SK-N-SH treated with all-trans-retinoic acid at 6 μM for 48 hours (cell line): ENCODE data around the gene CHST9.

Source experiments
- ARNTL ChIP-seq: fragments of 450-650 bp; formaldehyde crosslinking; IDR thresholded peaks from 2 replicates; pipeline ENCODE4 v1.5.0; 2020; ENCODE audit warnings: low read depth, mild to moderate bottlenecking, moderate library complexity, borderline replicate concordance
- BACH2 ChIP-seq: fragments of 250-450 bp; sonication (Bioruptor Pico); IDR thresholded peaks from 2 replicates; pipeline ENCODE4 v1.9.0; 2021; ENCODE audit warnings: mild to moderate bottlenecking, borderline replicate concordance
- ESRRG ChIP-seq: fragments of 250-450 bp; sonication (Bioruptor Pico); IDR thresholded peaks from 2 replicates; pipeline ENCODE4 v1.6.1; 2021; ENCODE audit warnings: mild to moderate bottlenecking
- GLIS3 ChIP-seq: fragments of 250-450 bp; sonication (Bioruptor Pico); IDR thresholded peaks from 2 replicates; pipeline ENCODE4 v1.5.0; 2020; ENCODE audit warnings: mild to moderate bottlenecking, moderate library complexity
- OSR1 ChIP-seq: fragments of 250-450 bp; sonication (Bioruptor Pico); IDR thresholded peaks from 2 replicates; pipeline ENCODE4 v1.8.0; 2022; ENCODE audit warnings: moderate library complexity, mild to moderate bottlenecking, inconsistent platforms
- PATZ1 ChIP-seq: fragments of 250-450 bp; sonication (Bioruptor Pico); IDR thresholded peaks from 2 replicates; pipeline ENCODE4 v1.8.0; 2020; ENCODE audit warnings: mild to moderate bottlenecking, moderate library complexity, borderline replicate concordance
- RARB ChIP-seq: fragments of 250-450 bp; sonication (Bioruptor Pico); IDR thresholded peaks from 2 replicates; pipeline ENCODE4 v1.8.0; 2021; ENCODE audit warnings: mild to moderate bottlenecking, moderate library complexity
- SNAI2 ChIP-seq: fragments of 250-450 bp; sonication (Bioruptor Pico); IDR thresholded peaks from 2 replicates; pipeline ENCODE4 v1.5.0; 2020; ENCODE audit warnings: mild to moderate bottlenecking, moderate library complexity
- TOX ChIP-seq: fragments of 250-450 bp; sonication (Bioruptor Pico); IDR thresholded peaks from 2 replicates; pipeline ENCODE4 v1.8.0; 2021; ENCODE audit warnings: mild to moderate bottlenecking, moderate library complexity, borderline replicate concordance
- ZFP30 ChIP-seq: fragments of 450-650 bp; formaldehyde crosslinking; IDR thresholded peaks from 2 replicates; pipeline ENCODE4 v1.5.0; 2022; ENCODE audit warnings: mild to moderate bottlenecking, moderate library complexity
- TF ChIP-seq, protein P1 (sequence below): fragments of 250-450 bp; sonication (Bioruptor Pico); IDR thresholded peaks from 2 replicates; pipeline ENCODE4 v1.5.1; 2020; ENCODE audit warnings: low read depth, mild to moderate bottlenecking, moderate library complexity
- TF ChIP-seq, protein P2 (sequence below): fragments of 250-450 bp; sonication (Bioruptor Pico); IDR thresholded peaks from 2 replicates; pipeline ENCODE4 v1.5.0; 2020; ENCODE audit warnings: mild to moderate bottlenecking, moderate library complexity

DNA sequence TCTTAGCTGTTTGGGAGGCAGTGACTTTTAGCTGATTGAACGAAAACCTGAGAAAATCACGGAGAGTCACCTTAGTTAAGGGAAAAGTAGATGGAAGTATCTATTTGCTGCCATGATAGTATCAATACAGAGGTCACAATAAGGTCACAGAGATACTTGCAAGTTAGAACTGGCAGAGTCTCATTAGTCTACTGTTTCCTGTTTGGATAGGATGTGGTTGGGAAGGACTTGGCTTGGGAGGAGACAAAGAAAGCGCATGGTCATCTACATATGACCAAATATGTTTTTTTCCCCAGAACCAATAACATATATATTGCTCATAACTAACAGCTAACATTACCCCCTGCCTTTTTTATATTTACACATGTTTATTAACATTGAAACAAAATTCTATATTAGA lies 241.2 kb downstream of the CHST9 start:
- no peak for TF ChIP-seq ARNTL
- no peak for TF ChIP-seq TOX (CRISPR knock-in tag)
- TF ChIP-seq, protein P1, sequence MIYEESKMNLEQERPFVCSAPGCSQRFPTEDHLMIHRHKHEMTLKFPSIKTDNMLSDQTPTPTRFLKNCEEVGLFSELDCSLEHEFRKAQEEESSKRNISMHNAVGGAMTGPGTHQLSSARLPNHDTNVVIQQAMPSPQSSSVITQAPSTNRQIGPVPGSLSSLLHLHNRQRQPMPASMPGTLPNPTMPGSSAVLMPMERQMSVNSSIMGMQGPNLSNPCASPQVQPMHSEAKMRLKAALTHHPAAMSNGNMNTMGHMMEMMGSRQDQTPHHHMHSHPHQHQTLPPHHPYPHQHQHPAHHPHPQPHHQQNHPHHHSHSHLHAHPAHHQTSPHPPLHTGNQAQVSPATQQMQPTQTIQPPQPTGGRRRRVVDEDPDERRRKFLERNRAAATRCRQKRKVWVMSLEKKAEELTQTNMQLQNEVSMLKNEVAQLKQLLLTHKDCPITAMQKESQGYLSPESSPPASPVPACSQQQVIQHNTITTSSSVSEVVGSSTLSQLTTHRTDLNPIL (CRISPR knock-in tag): no peak
- no peak for TF ChIP-seq PATZ1 (CRISPR knock-in tag)
- TF ChIP-seq ZFP30: no peak
- TF ChIP-seq OSR1 (CRISPR knock-in tag): no peak
- no peak for TF ChIP-seq BACH2 (CRISPR knock-in tag)
- TF ChIP-seq SNAI2 (CRISPR knock-in tag): no peak
- no peak for TF ChIP-seq RARB
- TF ChIP-seq, protein P2, sequence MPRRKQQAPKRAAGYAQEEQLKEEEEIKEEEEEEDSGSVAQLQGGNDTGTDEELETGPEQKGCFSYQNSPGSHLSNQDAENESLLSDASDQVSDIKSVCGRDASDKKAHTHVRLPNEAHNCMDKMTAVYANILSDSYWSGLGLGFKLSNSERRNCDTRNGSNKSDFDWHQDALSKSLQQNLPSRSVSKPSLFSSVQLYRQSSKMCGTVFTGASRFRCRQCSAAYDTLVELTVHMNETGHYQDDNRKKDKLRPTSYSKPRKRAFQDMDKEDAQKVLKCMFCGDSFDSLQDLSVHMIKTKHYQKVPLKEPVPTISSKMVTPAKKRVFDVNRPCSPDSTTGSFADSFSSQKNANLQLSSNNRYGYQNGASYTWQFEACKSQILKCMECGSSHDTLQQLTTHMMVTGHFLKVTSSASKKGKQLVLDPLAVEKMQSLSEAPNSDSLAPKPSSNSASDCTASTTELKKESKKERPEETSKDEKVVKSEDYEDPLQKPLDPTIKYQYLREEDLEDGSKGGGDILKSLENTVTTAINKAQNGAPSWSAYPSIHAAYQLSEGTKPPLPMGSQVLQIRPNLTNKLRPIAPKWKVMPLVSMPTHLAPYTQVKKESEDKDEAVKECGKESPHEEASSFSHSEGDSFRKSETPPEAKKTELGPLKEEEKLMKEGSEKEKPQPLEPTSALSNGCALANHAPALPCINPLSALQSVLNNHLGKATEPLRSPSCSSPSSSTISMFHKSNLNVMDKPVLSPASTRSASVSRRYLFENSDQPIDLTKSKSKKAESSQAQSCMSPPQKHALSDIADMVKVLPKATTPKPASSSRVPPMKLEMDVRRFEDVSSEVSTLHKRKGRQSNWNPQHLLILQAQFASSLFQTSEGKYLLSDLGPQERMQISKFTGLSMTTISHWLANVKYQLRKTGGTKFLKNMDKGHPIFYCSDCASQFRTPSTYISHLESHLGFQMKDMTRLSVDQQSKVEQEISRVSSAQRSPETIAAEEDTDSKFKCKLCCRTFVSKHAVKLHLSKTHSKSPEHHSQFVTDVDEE (CRISPR knock-in tag): no peak
- TF ChIP-seq GLIS3 (CRISPR knock-in tag): no peak
- no peak for TF ChIP-seq ESRRG (CRISPR knock-in tag)
